HG02970 (cell line): Measurements from ENCODE around the gene ALDH1A2.
"Not testable (repeated sequence)": the region's sequence is repeated elsewhere in the genome, so short reads cannot be mapped to it uniquely, and the experiment has no call there.

ENCODE experiments used
- ATAC-seq: cut with Tn5 transposase; IDR thresholded peaks from one replicate; pipeline ENCODE4 v1.9.1; 2021; ENCODE audit warnings: mild to moderate bottlenecking, moderate library complexity, moderate number of reproducible peaks; ENCODE audit not compliant: unreplicated experiment, low FRiP score

ALDH1A2 gene

DNA sequence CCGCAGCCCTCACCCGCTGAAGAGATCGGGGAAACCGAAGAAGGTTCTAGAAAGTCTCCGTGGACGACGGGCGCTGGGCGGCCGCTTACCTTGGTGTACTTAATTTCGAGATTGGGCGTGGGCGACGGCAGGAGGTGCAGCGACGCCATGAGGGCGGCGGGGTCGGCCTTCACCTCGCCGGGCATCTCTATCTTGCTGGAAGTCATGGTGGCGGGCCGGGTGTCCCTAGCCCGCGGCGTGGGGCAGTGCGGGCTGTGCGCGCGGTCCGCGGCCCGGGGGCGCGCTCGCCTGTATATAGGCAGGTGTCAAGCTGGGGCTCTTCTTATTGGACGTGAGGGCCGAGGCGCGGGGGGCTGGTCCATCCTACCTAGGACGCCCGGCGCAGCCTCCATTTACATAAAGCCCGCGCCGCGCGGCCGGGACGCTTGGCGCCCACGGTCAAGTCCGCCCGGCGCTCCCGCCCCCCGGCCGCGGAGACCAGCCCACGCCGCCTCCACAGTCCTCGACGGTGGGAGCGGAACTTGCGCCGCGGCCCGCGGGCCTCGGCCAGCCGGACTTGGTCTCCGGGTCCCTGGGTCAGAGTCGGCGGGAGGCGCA lies at the start of gene ALDH1A2:
ALDH1A2 (minus strand) TSS at position 267 of the 597 bp plus-strand sequence; CDS start at position 206, 61 bp downstream.
- ATAC-seq, result no peak

DNA sequence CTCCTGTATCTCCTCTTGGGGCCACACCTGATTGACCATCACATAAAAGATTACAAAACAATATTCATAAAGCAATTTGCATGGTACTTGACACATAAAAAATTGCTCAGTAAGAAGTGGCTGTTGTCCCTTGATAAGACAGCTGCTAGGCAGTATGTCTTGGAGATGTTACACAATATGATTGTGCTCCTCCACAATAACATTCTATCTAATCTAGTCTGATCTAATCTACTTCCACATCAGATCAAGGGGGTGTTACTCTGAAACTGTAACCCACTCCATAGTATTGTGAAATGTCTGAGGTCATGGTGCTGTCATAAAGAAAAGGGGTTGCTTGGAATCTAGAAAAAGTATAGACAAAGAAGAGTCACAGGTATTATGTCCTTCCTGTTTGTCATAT lies 49.3 kb upstream of the ALDH1A2 start:
- no peak for ATAC-seq

DNA sequence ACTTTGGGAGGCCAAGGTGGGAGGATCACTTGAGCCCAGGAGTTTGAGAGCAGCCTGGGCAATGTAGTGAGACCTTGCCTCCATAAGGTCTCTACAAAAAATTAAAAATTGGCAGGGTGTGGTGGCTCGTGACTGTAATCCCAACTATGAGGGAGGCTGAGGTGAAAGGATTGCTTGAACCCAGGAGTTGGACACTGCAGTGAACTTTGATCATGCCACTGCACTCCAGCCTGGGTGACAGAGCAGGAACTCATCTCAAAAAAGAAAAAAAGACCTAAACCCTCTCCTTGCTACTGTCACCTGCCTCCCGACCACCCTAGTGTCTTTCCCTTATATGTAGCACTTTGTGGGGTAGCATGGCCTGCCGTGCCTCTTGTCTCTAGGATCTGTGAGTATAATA lies 48.9 kb upstream of the ALDH1A2 start:
- no peak for ATAC-seq

DNA sequence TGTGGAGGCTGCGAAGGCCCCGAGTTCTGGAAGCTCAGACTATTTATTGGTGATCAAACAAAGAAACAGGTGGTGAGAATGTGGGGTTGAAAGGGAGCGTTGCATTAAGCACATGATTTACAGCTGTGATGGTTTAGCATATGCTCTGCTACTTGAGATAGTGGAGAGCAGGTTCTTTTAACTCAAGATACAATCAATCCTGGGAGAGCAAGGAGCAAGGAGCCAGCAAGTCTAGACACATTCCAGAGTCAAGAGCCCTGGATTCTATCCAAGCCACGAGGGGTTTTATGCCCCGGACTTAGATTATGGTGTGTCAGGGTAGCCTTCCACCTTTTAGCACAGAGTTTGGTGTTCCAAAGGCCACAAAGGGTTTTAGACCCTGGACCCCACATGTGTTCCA lies 47.8 kb upstream of the ALDH1A2 start:
- not testable (repeated sequence) for ATAC-seq

DNA sequence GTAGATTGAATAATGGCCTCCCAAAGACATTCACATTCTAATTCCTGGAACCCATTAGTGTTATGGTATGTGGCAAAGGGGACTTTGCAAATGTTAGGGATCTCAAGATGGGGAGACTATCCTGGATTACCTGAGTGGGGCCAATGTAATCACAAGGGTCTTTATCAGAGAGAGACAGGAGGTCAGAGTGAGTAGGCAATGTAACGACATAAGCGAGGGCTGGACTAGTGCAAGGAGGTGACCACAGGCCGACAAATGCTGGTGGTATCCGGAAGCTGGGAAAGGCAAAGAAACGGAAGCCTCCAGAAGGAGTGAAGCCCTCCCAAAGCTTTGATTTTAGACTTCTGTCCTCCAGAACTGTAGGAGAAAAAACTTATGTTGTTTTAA lies 46.2 kb upstream of the ALDH1A2 start:
- no peak for ATAC-seq

DNA sequence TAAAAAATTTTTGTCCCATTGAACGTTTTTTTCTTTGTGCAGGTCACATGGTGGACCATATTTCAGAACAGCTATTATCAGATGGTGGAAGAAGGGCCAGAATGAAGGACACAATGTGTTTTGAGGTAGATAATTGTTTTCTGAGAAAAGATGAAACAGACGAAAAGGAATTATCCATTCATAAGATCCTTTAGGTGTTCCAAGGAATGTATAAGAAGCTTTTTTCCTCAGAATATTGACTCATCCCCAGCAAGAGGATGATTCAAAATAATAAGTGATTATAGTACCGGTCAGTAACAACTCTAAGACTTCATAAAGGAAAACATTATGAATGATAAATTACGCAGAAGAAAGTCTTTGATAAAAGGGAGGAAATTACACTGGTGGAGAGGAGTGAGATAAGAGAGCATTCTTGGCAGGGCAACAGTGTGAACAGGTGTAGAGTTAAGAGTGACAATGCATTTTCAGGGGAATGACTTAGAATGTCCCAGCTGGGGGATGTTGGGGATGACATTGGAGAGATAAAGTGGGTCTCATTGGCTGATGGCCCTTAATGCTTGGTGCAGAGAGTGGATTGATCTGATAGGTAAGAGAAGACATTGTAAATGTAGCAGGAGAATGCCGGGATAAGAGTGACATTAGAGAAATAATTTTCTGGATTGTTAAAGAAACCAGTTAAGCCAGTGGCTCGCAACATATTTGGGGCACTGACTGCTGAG lies 45.6 kb upstream of the ALDH1A2 start:
- no peak for ATAC-seq

DNA sequence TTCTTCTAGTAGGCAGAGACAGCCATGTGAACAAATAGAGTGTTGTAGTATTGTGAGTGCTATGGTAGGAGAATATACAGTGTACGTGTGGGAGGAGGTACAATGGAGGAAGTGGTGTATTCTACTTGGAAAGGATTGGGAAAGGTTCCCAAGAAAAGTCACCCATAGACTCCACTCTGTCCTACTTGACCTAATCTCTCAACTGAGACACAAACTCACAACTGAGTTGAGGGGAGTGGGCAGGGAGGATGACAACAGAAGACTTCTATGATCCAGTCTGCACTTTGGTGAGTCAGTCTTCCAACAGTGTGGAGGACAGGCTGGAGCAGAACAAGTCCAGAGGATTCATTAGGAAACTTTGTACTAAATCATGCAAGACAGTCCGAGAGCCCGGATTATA lies 43.9 kb upstream of the ALDH1A2 start:
- ATAC-seq, result no peak

DNA sequence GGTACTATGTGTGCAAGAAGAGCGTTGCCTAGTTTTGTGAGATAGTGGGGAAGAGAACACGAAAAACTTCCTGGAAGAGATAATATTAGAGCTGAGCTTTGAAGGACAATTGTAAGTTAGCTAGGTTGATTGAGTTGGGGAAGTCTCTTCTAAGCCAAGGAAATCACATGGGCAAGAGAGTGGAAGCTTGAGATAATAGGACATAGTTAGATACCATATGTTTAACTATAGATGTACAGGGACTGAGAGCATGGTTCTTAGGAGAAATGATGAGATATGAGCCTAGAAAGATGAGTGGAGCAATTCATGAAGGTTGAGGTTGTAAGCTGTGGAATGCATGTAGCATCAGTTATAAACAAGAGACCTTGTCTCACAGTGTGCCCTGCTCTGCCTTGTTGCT lies 42.6 kb upstream of the ALDH1A2 start:
- ATAC-seq, result no peak

DNA sequence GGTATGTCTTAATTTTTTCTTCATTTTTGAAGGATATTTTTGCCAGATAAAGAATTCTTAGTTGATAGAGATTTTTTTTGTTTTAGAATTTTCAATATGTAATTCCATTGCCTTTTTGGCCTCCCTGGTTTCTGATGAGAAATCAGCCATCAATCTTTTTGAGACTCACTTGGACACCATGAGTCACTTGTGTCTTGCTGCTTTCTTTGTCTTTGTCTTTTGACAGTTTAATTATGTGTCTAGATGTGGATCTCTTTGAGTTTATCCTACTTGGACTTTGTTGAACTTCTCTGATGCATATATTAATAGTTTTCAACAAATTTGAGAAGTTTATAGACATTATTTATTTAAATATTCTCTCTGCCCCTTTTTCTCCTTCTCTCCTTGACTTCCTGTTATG lies 38.0 kb upstream of the ALDH1A2 start:
- no peak for ATAC-seq

DNA sequence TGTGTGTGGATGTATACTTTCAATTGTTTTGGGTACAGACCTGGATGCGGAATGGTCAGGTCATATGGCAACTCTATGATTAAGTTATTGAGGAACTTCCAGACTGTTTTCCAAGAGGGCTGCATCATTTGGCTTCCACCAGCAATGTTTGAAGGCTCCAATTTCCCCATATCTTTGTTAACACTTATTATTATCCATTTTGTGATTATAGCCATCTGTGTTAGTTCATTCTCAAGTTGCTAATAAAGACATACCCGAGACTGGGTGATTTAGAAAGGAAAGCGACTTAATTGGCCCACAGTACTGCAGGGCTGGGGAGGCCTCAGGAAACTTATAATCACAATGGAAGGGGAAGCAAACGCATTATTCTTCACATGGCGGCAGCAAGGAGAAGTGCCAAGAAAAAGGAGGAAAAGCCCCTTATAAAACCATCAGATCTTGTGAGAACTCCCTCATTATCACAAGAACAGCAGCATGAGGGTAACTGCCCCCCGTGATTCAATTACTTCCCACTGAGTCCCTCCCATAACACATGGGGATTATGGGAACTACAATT lies 31.1 kb upstream of the ALDH1A2 start:
- ATAC-seq, result no peak

DNA sequence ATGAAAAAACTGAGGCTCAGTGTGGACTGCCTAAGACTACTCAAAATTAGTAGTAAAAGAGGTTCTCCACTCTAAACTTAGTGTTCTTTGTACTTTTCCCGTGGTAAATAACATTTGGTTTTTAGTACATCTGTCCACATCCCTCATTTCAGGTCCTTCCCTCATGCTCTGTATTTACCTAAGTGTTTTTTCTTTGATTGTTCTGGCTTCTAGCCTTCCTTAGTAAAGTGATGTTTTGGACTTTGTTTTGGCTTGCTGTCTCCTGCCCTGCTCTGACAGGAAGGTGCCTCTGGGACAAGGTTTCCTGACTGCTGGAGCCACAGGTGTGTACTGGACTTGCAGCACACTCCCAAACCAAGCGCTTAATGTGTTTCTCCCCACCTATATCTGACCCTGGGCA lies 29.9 kb upstream of the ALDH1A2 start:
- no peak for ATAC-seq

DNA sequence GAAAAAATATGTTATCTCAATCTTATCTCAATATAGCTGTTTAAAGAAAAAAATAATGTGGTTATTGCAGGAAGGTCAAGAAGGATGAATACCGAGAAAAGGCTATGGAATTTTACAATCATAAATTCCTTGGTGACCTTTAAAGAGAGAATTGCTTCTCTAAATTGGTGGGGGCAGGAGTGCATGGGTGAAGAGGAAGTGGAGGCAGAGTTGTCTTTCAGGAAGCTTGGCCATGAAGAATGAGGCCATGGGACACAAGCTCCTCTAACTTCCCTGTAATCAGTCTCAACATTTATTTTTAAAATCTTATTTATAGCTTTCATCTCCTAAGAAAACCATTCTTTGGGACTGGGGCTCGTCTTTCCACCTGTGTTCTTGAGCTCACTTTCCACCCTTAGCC lies 22.4 kb upstream of the ALDH1A2 start:
- ATAC-seq, result no peak

DNA sequence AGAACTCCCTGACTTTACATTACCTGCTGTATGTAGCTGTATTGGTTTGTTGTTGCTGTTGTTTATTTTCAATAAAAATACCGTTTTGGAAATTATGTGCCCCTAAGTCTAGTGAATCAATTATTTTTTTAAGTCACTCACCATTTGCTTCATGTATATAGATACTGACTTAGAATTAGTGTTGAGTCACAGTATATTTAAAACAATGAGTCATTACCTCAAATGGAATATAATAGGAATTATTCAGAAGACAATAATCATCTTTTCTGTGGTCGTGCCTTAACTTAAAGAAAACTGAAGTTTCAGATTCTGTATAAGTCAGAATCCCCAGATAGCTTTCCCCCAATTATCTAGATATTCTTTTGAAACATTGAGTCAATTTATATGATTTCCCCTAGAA lies 21.0 kb upstream of the ALDH1A2 start:
- no peak for ATAC-seq

DNA sequence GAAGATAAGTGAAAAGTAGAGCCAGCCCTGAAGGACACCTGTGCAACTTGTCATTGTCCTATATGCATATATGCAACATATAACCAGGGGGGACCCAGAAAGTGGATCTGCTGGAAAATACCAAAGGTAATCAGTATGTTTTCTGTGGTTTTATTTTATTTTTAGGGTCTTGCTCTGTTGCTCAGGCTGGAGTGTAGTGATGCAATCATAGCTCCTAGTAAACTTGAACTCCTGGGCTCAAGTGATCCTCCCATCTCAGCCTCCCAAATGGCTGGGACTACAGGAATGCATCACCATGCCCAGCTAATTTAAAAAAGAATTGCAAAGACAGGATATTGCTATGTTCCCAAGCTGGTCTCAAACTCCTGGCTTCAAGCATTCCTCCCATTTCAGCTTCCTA lies 18.0 kb upstream of the ALDH1A2 start:
- no peak for ATAC-seq

DNA sequence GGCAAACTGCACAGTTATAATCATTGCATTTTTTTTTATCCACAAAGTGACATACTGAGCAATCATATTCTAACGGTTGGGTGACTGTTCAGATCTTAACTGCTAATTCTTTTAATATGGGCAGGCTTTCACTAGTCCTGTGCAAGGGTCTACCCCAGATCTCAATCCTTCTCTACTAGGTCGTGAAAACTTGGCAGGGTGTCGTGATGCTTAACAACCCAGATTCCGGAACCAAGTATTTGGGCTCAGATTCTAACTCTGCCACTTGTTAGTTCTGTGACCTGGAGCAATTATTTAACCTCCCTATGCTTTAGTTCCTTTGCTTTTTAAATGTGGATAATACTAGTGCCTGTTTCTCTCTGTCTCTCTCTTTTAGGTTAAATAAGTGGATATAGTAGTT lies 16.4 kb upstream of the ALDH1A2 start:
- ATAC-seq, result no peak

DNA sequence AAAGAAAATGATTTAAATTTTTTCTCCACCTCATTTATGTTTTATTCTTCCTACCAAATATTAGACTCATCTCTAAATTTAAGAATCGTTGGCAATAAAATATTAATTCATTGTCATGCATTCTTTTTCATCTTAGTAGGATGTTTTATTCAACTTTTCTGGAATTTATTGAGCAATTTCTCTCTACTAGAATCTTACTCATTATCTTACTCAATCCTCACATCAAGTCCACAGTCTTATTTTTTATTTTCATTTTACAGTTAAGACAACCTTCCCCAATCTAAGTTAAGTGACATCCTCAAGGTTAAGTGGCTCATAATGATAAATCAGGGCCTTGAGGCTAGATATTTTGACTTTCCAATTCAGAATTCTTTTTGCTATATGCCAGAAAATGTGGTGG lies 15.9 kb upstream of the ALDH1A2 start:
- no peak for ATAC-seq

DNA sequence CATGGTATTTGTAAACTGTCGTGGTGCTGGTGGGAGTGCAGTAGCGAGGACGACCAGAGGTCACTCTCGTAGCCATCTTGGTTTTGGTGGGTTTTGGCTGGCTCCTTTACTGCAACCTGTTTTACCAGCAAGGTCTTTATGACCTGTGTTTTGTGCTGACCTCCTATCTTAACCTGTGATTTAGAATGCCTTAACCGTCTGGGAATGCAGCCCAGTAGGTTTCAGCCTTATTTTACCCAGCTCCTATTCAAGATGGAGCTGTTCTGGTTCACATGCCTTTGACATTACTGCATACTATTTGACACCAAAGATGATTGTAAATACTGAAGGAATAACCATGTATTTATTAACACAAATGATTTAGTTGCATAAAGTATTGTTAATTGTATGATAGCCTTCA lies 15.4 kb upstream of the ALDH1A2 start:
- ATAC-seq, result not testable (repeated sequence)

DNA sequence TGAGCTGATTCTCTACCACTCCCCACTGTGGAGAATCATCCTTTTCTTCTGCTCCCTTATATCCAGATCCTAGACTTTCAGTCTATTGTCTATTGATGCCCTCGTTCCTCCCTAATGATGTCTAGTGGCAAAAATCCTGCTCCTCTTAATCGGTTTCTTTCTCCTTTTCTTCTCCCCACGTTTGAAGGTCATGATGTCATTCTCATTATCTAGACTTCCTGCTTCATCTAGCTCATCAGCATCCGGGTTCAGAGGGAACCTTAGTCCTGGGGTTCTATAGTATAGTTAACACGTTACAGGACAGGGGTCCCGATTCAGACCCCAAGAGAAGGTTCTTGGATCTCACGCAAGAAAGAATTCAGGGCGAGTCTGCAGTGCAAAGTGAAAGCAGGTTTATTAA lies 14.9 kb upstream of the ALDH1A2 start:
- no peak for ATAC-seq

DNA sequence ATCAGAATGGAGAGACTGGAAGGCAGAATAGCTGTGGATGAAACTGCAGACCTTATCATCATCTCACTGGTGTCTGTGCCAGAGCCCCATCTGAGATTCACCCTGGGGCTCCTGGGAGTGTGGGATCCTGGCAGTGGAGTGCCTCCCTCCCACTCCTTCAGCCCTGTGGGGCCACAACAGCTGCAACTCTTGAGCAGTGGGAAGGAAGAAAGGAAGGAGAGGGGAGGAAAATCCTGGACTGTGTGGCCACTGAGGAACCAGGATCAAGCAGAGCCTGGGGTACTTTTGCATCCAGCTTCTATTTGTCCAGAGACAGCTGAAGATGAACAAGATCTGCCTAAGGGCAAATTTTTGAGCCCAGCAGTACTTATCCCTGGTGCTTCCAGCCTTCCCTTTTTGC lies 13.1 kb upstream of the ALDH1A2 start:
- ATAC-seq, result no peak

DNA sequence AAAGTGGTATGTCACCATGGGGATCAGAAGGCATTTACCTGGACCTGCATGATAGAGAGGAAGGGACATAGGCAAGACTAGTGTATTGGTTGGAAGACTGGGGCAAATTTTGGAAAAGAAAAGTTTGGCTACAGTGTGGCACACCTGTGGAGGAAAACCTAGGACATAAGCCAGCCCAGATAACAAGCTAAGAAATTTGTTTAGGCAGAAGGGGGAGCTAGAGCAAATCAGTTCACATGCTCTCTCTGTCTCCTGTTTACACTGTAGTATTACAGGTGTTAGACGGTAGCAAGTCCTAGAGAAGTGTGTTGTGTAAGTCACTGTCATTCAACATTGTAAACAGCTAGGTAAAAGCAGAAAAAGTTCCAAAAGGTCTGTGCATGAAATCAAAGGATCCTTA lies 11.9 kb upstream of the ALDH1A2 start:
- ATAC-seq, result no peak

DNA sequence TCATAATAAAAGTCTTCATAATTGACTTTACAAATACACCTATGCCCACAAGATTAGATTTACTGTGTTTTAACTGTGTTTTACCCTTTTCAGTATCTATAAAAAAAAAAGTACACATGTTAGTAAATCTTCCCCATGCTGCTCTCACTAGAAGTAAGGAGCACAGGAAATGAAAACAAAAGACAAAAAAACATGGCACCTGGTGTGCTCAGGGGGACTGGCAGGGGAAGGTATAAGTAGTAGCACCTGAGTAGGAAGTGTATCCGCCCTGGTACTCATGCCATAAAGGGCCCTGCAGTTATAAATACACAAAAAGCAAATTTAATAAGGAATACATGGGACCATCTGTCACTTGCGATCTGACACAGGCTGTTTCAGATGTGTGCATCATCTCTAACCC lies 8.9 kb upstream of the ALDH1A2 start:
- ATAC-seq, result no peak

DNA sequence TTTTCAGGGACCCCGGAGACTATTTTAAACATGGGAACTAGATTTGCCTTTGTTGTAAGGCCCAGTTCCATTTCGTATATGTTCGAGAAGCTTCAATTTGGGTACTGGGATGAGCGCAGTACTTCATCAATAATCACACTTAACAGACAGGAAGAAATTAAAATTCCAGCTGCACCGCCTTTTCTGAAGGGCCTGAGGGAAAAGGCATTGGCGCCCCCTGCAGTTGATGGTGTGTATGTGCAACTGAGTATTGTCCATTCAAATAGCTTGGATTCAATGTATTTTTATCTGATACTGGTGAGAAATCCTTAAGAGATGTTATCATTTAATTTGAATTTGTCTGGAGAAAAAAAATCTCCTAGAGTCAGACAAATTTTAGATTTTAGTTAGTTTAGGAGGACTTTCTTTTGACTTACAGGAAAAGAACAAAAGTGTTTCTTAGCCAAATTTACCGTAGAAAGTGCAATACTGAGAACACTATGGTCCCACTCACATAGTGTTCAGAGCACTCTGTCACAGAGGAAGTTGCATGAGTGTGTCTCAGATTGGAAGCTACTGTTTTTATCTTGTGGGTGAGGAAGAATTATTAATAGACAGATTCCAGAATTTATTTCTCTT lies 5.4 kb upstream of the ALDH1A2 start:
- no peak for ATAC-seq
